LHCN-M2 (cell line): Measurements from ENCODE around the gene MIR17HG. TPM values are rescaled to one million over a fixed set of nuclear protein-coding genes. Genes with fewer than 3 reads are reported as not detected.
"Not testable (repeated sequence)": the region's sequence is repeated elsewhere in the genome, so short reads cannot be mapped to it uniquely, and the experiment has no call there.

ENCODE experiments used
- DNase-seq: peaks from one replicate; pipeline ENCODE4 v3.0.0-alpha.2; 2012; ENCODE audit warnings: low read depth
- polyA plus RNA-seq: library from polyadenylated mRNA; unstranded; fragments of >200 nt; gene quantifications from one replicate; pipeline ENCODE4 v1.2.1, GENCODE V29; 2012; ENCODE audit warnings: missing spikeins
- total RNA-seq: library from RNA; depleted of rRNA; stranded (reverse); fragments of >200 nt; gene quantifications from 2 replicates; pipeline ENCODE4 v1.2.3, GENCODE V29; 2014; rRNA removed

Gene MIR17HG
- 2.6 and 3.6 TPM in 2 replicates for total RNA-seq
- polyA plus RNA-seq: 0.49 TPM

DNA sequence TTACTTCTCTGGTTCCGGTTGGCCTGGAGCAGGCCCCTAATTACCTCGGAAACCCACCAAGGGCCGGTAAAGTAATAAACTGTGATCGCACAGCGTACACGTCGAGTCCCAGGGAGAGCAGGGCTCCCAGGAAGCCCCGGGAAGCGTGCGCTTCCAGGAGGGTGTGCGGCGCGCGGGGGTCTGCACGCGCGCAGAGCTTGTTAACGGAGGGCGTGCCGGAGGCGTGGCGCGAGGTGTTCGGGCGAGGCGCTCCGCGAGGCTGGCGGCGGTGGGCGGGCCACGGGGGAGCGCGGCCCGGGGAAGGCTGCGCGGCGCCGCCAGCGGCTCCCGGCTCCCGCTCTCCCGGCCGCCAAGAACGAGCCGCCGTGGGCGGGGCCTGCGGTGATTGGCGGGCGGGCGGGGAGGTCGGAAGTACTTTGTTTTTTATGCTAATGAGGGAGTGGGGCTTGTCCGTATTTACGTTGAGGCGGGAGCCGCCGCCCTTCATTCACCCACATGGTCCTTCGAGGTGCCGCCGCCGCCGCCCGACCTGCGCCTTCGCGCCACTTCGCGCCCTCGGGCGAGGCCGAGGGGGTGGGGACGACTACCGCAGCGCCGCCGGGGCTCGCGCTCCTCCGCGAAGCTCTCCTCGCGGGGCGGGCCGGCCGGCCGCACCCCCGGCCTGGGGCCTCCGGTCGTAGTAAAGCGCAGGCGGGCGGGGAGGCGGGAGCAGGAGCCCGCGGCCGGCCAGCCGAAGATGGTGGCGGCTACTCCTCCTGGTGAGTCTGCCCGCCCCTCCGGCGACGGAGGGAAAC is at the start of gene MIR17HG:
Gene MIR17HG, plus strand, starts transcription at position 486 of the 794 bp plus-strand sequence.
- peak; percentile 77 for DNase-seq

- no peak for DNase-seq
Observed at GRCh38 chr13:91298060-91298459, 49.4 kb upstream of the MIR17HG start.

DNA sequence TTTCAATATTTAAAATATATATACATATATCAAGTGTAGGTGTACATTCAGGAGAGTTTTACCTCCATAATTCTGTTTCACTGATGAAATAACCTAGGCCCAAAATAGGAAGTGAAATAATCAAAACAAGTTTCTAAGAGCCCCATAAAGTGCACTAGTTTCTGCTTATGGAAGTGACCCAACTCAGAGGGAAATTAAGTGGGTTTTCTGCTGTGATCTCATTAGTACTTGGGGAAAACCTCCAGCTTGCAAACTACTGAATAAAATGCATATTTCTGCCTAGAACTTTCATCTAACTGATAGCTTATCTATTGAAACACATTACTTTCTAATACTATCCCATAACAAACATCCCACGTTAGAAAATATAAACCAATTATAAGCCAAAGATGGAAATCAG is 45.4 kb upstream of the MIR17HG start:
- no peak for DNase-seq

- DNase-seq: no peak
Observed at GRCh38 chr13:91303031-91303430, 44.5 kb upstream of the MIR17HG start.

GRCh38 chr13:91304741-91305140 is 42.7 kb upstream of the MIR17HG start:
- DNase-seq: no peak

DNA sequence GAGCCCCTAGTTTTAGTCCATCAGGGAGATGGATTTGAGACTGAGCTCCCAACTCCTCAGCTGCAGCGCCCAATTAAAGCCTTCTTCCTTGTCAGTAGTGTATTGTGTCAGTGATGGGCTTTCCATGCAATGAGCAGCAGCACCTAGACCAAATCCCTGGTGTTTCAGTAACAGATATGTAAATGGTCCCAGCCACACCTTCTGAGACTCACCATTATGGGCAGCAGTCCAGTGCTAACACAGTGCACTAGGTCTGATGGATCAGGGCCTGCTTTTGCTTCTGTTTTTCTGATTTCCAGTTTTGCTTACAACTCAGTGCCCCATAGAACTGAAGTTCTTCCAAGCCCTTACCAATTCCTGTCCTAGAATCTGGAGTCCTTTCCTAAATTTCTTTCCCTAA is 41.8 kb upstream of the MIR17HG start:
- no peak for DNase-seq

GRCh38 chr13:91307887-91308286 is 39.6 kb upstream of the MIR17HG start:
- no peak for DNase-seq

GRCh38 chr13:91308299-91308698 is 39.2 kb upstream of the MIR17HG start:
- DNase-seq: peak; percentile 1

DNA sequence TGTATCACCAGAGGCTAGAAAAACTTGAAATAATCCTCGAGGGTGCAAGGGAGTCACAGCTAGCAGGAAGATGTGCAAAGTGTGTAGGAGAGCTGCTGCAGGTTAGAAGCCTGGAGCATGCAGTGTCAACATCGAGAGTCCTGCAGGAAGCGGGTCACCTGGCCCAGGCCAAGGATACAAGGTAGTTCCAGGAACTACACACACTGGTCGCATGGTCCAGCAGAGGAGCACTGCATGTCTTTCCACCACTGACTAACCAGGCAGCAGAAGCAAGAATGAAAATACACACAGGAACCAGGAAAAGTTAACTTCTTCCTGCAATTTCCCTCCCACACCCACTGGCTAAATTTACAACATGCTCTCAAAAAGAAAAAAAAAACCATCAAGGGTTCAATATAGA is 36.0 kb upstream of the MIR17HG start:
- no peak for DNase-seq

DNA sequence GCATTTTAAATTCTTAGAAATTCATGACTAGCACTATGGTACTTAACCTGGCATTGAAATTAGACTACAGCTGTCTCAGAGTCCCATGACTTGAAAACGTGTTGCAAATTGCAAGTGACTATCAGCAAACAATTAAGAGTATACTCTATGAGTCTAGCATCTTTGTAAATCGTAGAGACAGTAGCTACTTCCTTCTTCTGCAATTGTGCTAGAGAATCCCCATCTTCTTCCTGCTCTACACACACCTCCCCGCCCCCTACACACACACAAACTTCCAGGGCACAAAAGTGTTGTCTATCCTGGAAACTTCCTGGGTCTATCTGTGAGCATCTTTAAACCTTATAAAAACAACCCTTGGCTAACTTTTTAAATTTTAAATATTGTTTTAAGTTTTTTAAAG is 35.2 kb upstream of the MIR17HG start:
- DNase-seq: no peak

- peak; percentile 37 for DNase-seq
Observed at GRCh38 chr13:91313103-91313502, 34.4 kb upstream of the MIR17HG start.

DNA sequence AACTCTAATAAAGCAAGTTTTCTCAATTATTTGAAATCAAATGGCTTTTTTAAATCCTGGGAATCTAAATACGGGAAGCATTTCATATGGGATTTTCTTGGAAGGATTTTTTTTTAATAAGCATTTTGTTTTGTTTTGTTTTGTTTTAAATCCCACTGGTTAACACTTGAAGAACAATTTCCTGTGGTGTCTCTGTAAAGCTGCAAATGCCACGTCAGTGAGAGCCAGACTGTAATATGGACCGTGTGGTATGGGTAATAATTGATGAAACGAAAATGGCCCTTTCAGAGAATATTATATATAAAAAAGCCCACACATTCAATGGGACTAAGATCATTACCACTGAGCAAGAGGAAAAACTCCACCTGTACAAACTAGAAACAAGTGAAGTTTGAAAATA is 33.9 kb upstream of the MIR17HG start:
- DNase-seq: no peak

GRCh38 chr13:91314888-91315287 is 32.6 kb upstream of the MIR17HG start:
- DNase-seq: no peak

GRCh38 chr13:91318886-91319285 is 28.6 kb upstream of the MIR17HG start:
- DNase-seq: no peak

- DNase-seq: no peak
Observed at GRCh38 chr13:91319996-91320395, 27.5 kb upstream of the MIR17HG start.

- DNase-seq: not testable (repeated sequence)
Observed at GRCh38 chr13:91320990-91321389, 26.5 kb upstream of the MIR17HG start.

- no peak for DNase-seq
Observed at GRCh38 chr13:91323349-91323748, 24.1 kb upstream of the MIR17HG start.

- no peak for DNase-seq
Observed at GRCh38 chr13:91326146-91326545, 21.3 kb upstream of the MIR17HG start.

GRCh38 chr13:91328726-91329125 is 18.8 kb upstream of the MIR17HG start:
- no peak for DNase-seq

- no peak for DNase-seq
Observed at GRCh38 chr13:91329733-91330132, 17.8 kb upstream of the MIR17HG start.

DNA sequence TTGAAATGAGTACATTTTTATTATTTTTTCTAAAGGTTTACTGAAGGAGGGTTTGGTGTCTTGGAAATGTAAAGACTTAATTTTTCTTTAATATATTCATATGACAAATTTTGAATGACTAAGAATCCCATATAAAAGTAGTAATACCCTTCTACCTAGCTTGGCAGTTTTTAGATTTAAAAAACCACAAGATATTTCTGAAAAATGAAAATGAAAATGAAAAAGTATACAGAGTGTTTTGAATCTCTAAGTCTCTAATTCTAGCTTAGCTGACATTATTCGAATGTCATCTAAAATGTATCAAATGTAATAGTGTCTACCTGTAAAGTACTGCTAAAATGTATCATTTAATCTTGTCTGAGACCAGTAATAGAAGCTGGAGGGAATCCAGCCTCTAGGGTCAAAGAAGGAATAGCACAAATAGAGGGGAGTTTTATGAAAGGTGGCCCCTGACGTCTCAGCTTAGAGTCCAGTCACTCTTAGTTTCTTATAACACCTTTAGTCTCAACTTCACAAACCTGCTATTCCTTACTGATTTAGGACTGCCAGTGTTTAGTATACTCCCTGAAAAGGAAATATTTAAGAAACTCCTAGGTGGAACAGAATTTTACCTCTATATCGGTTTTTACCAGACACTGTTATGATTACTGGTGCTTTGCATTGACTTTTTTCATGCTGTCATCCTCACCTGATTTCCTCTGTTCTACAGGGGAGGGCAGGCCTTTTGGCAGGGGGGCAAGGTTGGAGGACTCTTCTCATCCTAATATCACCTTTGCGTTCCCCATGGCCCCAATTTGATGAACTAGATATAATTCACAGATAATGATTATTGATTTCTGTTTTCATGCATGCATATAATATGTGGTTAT is 16.2 kb upstream of the MIR17HG start:
- no peak for DNase-seq

DNA sequence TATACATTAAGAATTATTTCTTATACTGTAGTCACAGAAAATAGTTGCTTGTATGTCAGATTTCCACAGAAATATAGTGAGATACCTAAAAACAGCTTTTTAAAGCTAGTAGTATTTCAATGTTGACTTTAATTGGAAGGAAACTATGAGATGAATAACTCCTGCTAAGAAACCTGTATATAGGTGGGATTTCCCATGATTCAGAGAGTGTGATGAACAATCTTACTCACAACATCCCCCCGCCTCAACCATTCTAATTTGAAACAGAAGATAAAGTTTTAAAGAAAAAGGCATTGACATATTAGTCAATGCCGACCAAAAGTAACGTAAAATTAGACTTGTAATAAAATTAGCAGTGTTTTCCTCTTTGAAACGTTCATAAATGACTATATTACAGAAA is 1.4 kb upstream of the MIR17HG start:
- DNase-seq: no peak

DNA sequence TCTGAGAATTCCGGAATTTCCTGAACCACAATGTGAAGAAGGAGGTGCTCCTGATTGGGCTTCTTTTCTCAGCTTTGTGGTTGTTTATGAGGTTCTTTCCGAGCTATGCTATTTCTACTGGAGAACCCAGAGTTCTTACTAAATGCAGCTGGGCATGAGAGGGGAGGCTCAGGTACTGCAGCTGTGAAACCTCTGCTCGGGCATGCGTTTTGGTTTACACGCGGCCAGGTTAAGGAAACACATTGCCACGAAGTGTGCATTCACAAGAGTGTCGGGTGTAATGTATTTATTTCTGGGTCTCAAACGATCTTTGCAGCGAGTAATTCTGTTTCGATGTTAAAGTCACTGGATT is 661 bp upstream of the MIR17HG start:
- DNase-seq: no peak
